AG09309 (cell line): ENCODE measurements around the gene GPS1.

Source experiments
- DNase-seq: peaks from one replicate; pipeline ENCODE4 v3.0.0-alpha.2; 2010; ENCODE audit warnings: low read depth
- H3K4me3 ChIP-seq: 2 replicates; pipeline ENCODE4 v1.5.1; 2011; ENCODE audit warnings: mild to moderate bottlenecking, low read depth, low read length, moderate library complexity; ENCODE audit not compliant: control insufficient read depth
- TF ChIP-seq, protein P1 (sequence below): IDR thresholded peaks from 2 replicates; pipeline ENCODE4 v1.5.1; 2011; ENCODE audit warnings: mild to moderate bottlenecking, low read depth, low read length, inconsistent platforms; ENCODE audit not compliant: insufficient read depth, control insufficient read depth; ENCODE audit errors: missing control alignments

Gene GPS1

DNA sequence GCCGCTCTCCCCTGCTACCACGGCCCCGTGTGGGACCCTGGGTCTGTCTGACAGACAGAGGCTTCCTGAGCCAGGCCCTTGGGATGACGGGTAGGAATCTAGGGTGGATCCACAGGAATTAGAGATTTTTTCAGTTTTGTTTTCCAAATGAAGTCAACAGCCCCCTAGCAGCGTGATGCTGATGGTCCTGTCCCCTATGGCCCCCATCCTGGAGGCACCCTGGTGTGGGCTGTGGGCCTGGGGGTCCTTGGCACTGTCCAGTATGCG lies 44.5 kb upstream of the GPS1 start:
- TF ChIP-seq, protein P1, sequence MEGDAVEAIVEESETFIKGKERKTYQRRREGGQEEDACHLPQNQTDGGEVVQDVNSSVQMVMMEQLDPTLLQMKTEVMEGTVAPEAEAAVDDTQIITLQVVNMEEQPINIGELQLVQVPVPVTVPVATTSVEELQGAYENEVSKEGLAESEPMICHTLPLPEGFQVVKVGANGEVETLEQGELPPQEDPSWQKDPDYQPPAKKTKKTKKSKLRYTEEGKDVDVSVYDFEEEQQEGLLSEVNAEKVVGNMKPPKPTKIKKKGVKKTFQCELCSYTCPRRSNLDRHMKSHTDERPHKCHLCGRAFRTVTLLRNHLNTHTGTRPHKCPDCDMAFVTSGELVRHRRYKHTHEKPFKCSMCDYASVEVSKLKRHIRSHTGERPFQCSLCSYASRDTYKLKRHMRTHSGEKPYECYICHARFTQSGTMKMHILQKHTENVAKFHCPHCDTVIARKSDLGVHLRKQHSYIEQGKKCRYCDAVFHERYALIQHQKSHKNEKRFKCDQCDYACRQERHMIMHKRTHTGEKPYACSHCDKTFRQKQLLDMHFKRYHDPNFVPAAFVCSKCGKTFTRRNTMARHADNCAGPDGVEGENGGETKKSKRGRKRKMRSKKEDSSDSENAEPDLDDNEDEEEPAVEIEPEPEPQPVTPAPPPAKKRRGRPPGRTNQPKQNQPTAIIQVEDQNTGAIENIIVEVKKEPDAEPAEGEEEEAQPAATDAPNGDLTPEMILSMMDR = no peak
- no peak overlapping the region for H3K4me3 ChIP-seq
- no peak for DNase-seq

DNA sequence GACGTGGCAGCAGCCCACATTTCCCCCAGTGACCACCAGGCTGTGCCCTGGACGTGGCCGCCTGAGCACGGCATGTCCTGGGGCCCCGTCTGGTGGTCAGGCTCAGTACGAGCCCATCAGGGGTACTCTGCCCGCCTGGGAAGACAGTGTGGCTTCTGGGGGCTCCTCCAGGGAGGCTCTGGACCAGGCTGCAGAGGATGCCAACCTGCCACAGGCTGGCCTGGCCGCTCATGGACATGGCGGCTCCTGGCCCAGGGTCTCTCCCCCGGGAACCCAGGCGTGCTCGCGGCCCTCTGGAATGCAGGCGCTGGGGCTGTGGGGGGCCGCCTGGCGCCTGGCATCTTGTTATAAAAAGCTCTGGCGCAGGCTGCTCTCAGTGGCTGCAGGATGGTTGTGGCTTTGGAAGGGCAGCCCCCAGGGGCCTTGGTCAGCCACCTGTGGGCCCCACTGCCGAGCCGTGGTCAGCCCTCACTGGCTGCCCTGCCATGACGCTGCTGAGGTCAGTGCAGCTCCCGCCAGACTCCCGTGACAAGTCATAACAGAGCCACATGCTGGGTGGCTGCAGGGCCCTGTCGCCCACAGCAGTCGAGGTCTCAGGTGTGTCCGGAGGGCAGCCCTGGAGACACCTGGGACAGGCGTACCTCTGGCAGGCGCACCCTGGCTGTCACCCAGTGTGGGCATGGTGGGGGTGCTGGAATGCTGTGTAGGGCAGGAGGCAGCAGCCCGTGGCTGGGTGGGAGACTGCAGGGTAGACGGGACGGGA lies 44.0 kb upstream of the GPS1 start:
- TF ChIP-seq, protein P1 = no peak
- H3K4me3 ChIP-seq = no peak overlapping the region
- DNase-seq = no peak

DNA sequence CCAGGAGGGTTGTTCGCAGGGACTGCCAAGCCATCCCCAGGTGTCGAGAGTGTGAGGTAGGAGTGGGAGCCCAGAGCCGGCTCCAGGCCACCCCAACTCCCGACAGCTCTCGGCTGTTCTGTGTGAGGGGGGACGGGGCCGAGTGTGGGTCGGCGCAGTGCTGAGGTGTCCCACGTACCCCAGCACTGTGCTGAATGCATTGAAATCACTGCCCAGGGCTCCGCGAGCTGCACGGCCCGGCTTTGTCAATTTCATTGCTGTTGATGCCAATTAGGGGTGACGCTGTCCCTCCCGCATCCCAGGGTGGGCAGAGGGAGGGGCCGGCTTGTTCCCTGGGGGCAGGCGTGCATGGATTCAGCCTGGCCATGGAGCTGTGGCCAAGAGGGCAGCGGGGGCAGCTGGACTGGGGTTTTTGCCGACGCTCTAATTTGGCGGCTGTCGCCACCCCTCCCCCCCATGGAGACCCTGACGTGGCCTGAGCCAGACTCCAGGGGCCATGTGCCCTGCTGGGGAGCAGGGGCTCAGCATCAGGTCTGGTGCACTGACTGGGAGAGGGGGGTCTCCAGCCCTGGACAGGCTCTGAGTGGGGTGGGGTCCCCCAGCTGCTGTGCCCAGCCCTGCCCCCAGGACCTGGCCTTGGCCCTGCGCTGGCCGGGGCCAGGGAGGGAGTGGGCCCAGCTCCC lies 43.3 kb upstream of the GPS1 start:
- no peak for DNase-seq

DNA sequence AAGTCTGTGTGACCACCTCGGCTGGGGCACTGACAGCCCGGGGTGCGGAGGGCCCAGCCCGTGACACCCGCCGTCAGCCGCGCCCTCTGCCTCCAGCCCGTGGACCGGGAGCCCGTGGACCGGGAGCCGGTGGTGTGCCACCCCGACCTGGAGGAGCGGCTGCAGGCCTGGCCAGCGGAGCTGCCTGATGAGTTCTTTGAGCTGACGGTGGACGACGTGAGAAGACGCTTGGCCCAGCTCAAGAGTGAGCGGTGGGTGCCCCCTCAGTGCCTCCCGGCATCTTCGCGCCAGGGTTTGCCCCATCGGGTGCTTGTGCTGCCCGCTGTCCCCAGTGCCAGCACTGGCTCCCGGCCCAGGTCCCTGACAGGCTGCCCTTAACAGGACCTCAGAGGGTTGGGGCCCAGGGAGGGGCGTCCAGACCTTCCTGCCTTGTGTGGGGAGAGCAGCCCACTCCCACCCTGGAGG lies 42.7 kb upstream of the GPS1 start:
- TF ChIP-seq, protein P1 = no peak
- H3K4me3 ChIP-seq = no peak overlapping the region
- no peak for DNase-seq

More for the DNA sequence above, 43.3 kb upstream of the GPS1 start:
- H3K4me3 ChIP-seq = no peak overlapping the region
- TF ChIP-seq, protein P1 = no peak

DNA sequence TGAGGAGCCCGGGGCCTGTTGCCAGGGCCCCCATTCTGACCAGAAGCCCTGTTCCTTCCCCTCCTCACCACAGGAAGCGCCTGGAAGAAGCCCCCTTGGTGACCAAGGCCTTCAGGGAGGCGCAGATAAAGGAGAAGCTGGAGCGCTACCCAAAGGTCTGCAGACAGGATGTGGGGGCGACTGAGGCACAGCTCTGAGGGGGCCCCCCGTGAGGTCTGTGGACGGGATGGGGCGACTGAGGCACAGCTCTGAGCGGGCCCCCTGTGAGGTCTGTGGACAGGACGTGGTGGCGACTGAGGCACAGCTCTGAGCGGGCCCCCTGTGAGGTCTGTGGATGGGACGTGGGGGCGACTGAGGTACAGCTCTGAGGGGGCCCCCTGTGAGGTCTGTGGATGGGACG lies 42.3 kb upstream of the GPS1 start:
- TF ChIP-seq, protein P1 = no peak
- H3K4me3 ChIP-seq = no peak overlapping the region
- no peak for DNase-seq

DNA sequence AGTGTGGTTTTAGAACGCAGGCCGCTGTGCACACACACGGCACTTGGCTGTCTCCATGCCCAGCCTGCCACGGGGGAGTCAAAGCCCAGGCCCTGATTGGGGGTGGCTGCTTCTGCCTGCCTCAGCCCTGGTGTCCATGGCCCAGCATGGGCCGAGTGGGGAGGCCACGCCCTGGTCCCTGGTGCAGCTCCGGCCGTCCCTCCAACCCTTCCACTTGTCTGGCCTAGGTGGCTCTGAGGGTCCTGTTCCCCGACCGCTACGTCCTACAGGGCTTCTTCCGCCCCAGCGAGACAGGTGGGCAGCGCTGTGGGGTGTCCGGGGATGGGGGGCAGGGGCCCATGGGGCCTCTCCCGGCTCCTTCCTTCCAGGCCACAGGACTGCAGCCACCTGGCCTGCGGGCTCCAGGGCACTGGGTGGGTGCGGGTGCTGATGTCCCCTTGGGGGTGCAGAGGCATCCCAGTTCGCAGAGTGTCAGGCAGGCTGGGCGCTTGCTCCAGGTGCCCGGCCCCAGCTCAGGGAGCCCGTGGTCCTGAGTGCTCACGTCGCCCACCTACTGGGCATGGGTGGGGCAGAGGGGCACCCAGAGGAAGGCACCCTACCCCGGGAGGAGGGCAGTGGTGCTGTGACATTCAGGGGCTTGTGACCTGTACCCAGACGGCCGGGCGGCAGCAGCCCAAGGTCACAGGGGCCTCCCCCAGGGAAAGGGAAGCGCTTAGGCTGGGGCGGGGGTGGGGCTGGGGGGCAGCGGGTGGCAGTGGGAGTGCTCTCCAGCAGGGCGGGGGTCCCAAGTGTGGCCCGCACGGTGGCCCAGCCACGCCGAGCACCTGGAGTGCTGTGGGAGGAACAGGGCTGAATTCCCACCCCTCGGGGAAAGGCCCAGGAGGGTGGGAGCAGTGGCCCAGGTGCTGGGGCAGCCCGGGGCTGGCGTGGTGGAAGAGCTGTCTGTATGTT lies 40.8 kb upstream of the GPS1 start:
- DNase-seq = no peak
- TF ChIP-seq, protein P1 = no peak
- no peak overlapping the region for H3K4me3 ChIP-seq
